IPS DF 6.9 (cell line): ENCODE results near the gene SNX33.
"Not testable (repeated sequence)": the region's sequence is repeated elsewhere in the genome, so short reads cannot be mapped to it uniquely, and the experiment has no call there.

Experiments
- DNase-seq: peaks from one replicate; pipeline ENCODE4 v3.0.0-alpha.2; 2013; ENCODE audit warnings: low read depth, low spot score
- H3K27ac ChIP-seq: one replicate; pipeline ENCODE4 v1.5.1; 2013; ENCODE audit warnings: low read length, control low read depth
- H3K27me3 ChIP-seq: 2 replicates; pipeline ENCODE4 v1.6.1; 2013; ENCODE audit warnings: mild to moderate bottlenecking, low read length; ENCODE audit not compliant: control insufficient read depth, insufficient read depth
- H3K36me3 ChIP-seq: 2 replicates; pipeline ENCODE4 v1.6.1; 2013; ENCODE audit warnings: low read length; ENCODE audit not compliant: control insufficient read depth, insufficient read depth
- H3K4me1 ChIP-seq: 2 replicates; pipeline ENCODE4 v1.6.1; 2013; ENCODE audit warnings: low read length; ENCODE audit not compliant: control insufficient read depth, insufficient read depth
- H3K4me3 ChIP-seq: 2 replicates; pipeline ENCODE4 v1.5.1; 2013; ENCODE audit warnings: mild to moderate bottlenecking, low read length
- H3K9me3 ChIP-seq: 2 replicates; pipeline ENCODE4 v1.6.1; 2013; ENCODE audit warnings: low read length, inconsistent platforms; ENCODE audit not compliant: control insufficient read depth, insufficient read depth
- WGBS: extraction: QIAGEN DNeasy Blood & Tissue Kit; methylation state at CpG from one replicate; pipeline ENCODE4 v1.1.7; 2013; ENCODE audit warnings: mixed read lengths, missing lambda C conversion rate; ENCODE audit not compliant: insufficient read length, insufficient coverage; 5-methylcytosine and 5-hydroxymethylcytosine counted together

Gene SNX33

GRCh38 chr15:75703440-75704262, 55.9 kb downstream of the SNX33 start:
- H3K4me1 ChIP-seq, H3K27me3 ChIP-seq, H3K9me3 ChIP-seq, H3K36me3 ChIP-seq, H3K4me3 ChIP-seq, H3K27ac ChIP-seq, DNase-seq: not testable (repeated sequence)
- WGBS: no CpG with 5 or more reads among the region's 18 CpGs

- Histone ChIP-seq H3K9me3 (no peaks in the 10 kb centered on the region), H3K4me1 (peaks cover 2% of the 10 kb centered on the region; the same call in 1 of the 2 replicates), H3K27me3 (no peaks in the 10 kb centered on the region), H3K27ac (no peak overlapping the region), H3K4me3 (no peak overlapping the region), H3K36me3 (no peaks in the 10 kb centered on the region)
- no peak for DNase-seq
- no CpG with 5 or more reads among the region's 6 CpGs for WGBS
Measured at GRCh38 chr15:75704263-75704615, 56.5 kb downstream of the SNX33 start.

GRCh38 chr15:75704618-75705017, 56.9 kb downstream of the SNX33 start:
- DNase-seq: no peak
- no peak overlapping the region for H3K4me3 ChIP-seq
- H3K27ac ChIP-seq: no peak overlapping the region
- H3K4me1 ChIP-seq: peaks cover 2% of the 10 kb centered on the region; the same call in 1 of the 2 replicates
- H3K36me3 ChIP-seq: no peaks in the 10 kb centered on the region
- WGBS: no CpG with 5 or more reads among the region's 9 CpGs
- H3K9me3 ChIP-seq: no peaks in the 10 kb centered on the region
- H3K27me3 ChIP-seq: no peaks in the 10 kb centered on the region

GRCh38 chr15:75705375-75705774, 57.7 kb downstream of the SNX33 start:
- H3K4me3 ChIP-seq, H3K9me3 ChIP-seq, H3K27me3 ChIP-seq, H3K4me1 ChIP-seq, DNase-seq, H3K36me3 ChIP-seq, H3K27ac ChIP-seq: not testable (repeated sequence)
- whole genome bisulfite sequencing: no CpG with 5 or more reads among the region's 5 CpGs

GRCh38 chr15:75705854-75706681, 58.4 kb downstream of the SNX33 start:
- WGBS: no CpG with 5 or more reads among the region's 14 CpGs
- Histone ChIP-seq H3K9me3 (no peaks in the 10 kb centered on the region), H3K4me3 (no peak overlapping the region), H3K4me1 (peaks cover 2% of the 10 kb centered on the region; the same call in 1 of the 2 replicates), H3K27me3 (no peaks in the 10 kb centered on the region), H3K27ac (no peak overlapping the region), H3K36me3 (no peaks in the 10 kb centered on the region)
- no peak for DNase-seq

GRCh38 chr15:75706682-75706954, 58.9 kb downstream of the SNX33 start:
- Histone ChIP-seq H3K27me3 (no peaks in the 10 kb centered on the region), H3K4me3 (no peak overlapping the region), H3K4me1 (peaks cover 2% of the 10 kb centered on the region; the same call in 1 of the 2 replicates), H3K9me3 (no peaks in the 10 kb centered on the region), H3K36me3 (no peaks in the 10 kb centered on the region), H3K27ac (no peak overlapping the region)
- whole genome bisulfite sequencing: no CpG with 5 or more reads among the region's 2 CpGs
- DNase-seq: no peak

GRCh38 chr15:75709458-75709857, 61.7 kb downstream of the SNX33 start:
- no CpG with 5 or more reads among the region's 15 CpGs for WGBS
- H3K9me3 ChIP-seq, H3K4me3 ChIP-seq, H3K4me1 ChIP-seq, DNase-seq, H3K27me3 ChIP-seq, H3K36me3 ChIP-seq, H3K27ac ChIP-seq: not testable (repeated sequence)

- H3K27me3 ChIP-seq, H3K27ac ChIP-seq, H3K9me3 ChIP-seq, DNase-seq, H3K4me1 ChIP-seq, H3K36me3 ChIP-seq, H3K4me3 ChIP-seq: not testable (repeated sequence)
- no CpG with 5 or more reads among the region's 5 CpGs for WGBS
Measured at GRCh38 chr15:75710874-75711273, 63.2 kb downstream of the SNX33 start.

GRCh38 chr15:75711495-75711894, 63.8 kb downstream of the SNX33 start:
- not testable (repeated sequence) for DNase-seq
- no CpG with 5 or more reads among the region's 7 CpGs for WGBS

More at GRCh38 chr15:75711495-75711894, 63.8 kb downstream of the SNX33 start:
- not testable (repeated sequence) for H3K4me3 ChIP-seq, H3K27ac ChIP-seq, H3K4me1 ChIP-seq, H3K9me3 ChIP-seq, H3K36me3 ChIP-seq, H3K27me3 ChIP-seq
